Breast epithelium (tissue), 3 donors: Measurements from ENCODE around the gene SLC22A3.

ENCODE experiments used
- CTCF ChIP-seq, 3 donors: fragments of 450-650 bp; IDR thresholded peaks; one replicate each; pipeline ENCODE4 v1.5.1; 2016 to 2017; ENCODE audit warnings: antibody characterized with exemption in 3 of 3, mild to moderate bottlenecking in 3 of 3, moderate library complexity in 3 of 3
- POLR2A ChIP-seq: fragments of 450-650 bp; IDR thresholded peaks from one replicate; pipeline ENCODE4 v1.6.1; 2016; ENCODE audit warnings: antibody characterized with exemption, mild to moderate bottlenecking, moderate library complexity
- POLR2AphosphoS5 ChIP-seq, 3 donors: sonication (generic); formaldehyde crosslinking; IDR thresholded peaks; one replicate each; pipeline ENCODE4 v1.6.1; 2017; ENCODE audit warnings: antibody characterized with exemption in 3 of 3

GRCh38 chr6:160494576-160494975 lies 146.4 kb downstream of the SLC22A3 start:
- TF ChIP-seq CTCF (IDR thresholded peaks at IDR 0.05) (no peak), POLR2AphosphoS5 (IDR thresholded peaks at IDR 0.05) (no peak), POLR2A (no peak)
